ENCODE data around the gene TNP2.

Gene TNP2

GRCh38 chr16:11268921-11269375, at the start of gene TNP2:
Gene TNP2 (minus strand): TSS chr16:11269325. CDS start chr16:11269262, 63 bp downstream.
- DNase-seq (ENCODE audit: low spot score): no peak

- no peak for DNase-seq (ENCODE audit: low spot score)
These were observed 49.7 kb upstream of the TNP2 start for GRCh38 chr16:11318817-11319216.

GRCh38 chr16:11316331-11317015, 47.3 kb upstream of the TNP2 start:
- no peak for DNase-seq (ENCODE audit: low spot score)

GRCh38 chr16:11315510-11315909, 46.4 kb upstream of the TNP2 start:
- DNase-seq (ENCODE audit: low spot score): no peak

- no peak for DNase-seq (ENCODE audit: low spot score)
These were observed 45.3 kb upstream of the TNP2 start for GRCh38 chr16:11314309-11314894.

GRCh38 chr16:11313493-11314308, 44.6 kb upstream of the TNP2 start:
- no peak for DNase-seq (ENCODE audit: low spot score)

- peak; percentile 16 for DNase-seq (ENCODE audit: low spot score)
These were observed 43.8 kb upstream of the TNP2 start for GRCh38 chr16:11312718-11313492.

GRCh38 chr16:11310997-11311561, 42.0 kb upstream of the TNP2 start:
- DNase-seq (ENCODE audit: low spot score): no peak

- no peak for DNase-seq (ENCODE audit: low spot score)
These were observed 41.5 kb upstream of the TNP2 start for GRCh38 chr16:11310634-11310977.

- no peak for DNase-seq (ENCODE audit: low spot score)
These were observed 40.9 kb upstream of the TNP2 start for GRCh38 chr16:11309895-11310633.

- DNase-seq (ENCODE audit: low spot score): no peak
These were observed 39.6 kb upstream of the TNP2 start for GRCh38 chr16:11308493-11309283.

- DNase-seq (ENCODE audit: low spot score): no peak
These were observed 38.7 kb upstream of the TNP2 start for GRCh38 chr16:11307639-11308492.

- no peak for DNase-seq (ENCODE audit: low spot score)
These were observed 38.0 kb upstream of the TNP2 start for GRCh38 chr16:11306997-11307638.

GRCh38 chr16:11306381-11306780, 37.3 kb upstream of the TNP2 start:
- DNase-seq (ENCODE audit: low spot score): no peak

GRCh38 chr16:11303405-11304138, 34.4 kb upstream of the TNP2 start:
- DNase-seq (ENCODE audit: low spot score): no peak

GRCh38 chr16:11302977-11303376, 33.9 kb upstream of the TNP2 start:
- DNase-seq (ENCODE audit: low spot score): no peak

GRCh38 chr16:11301645-11302501, 32.7 kb upstream of the TNP2 start:
- no peak for DNase-seq (ENCODE audit: low spot score)

Data from hematopoietic multipotent progenitor cell treated with erythropoietin and hydrocortisone succinate and interleukin-3 and kit ligand, for 15 days (in vitro differentiated cells).